Endothelial cell of umbilical vein (primary cell): Measurements from ENCODE around the gene CLCN3. TPM values are rescaled to one million over a fixed set of nuclear protein-coding genes. Genes with fewer than 3 reads are reported as not detected.

Source experiments
- BruUV-seq: library from RNA; stranded (reverse); fragments of 400-500 nt; replicated peaks from 2 replicates; lab custom pipeline; 2021; lab: Mats Ljungman, UMichigan
- CTCF ChIA-PET: fragments of 300-600, 350-600 bp; sonication (Branson Sonifier 250); formaldehyde crosslinking; loops from one replicate; lab custom pipeline; 2021; ENCODE audit warnings: antibody characterized with exemption, inconsistent platforms; lab: Charles Lee
- POLR2A ChIA-PET: fragments of 300-600, 350-600 bp; sonication (Branson Sonifier 250); formaldehyde crosslinking; loops from one replicate; lab custom pipeline; 2021; ENCODE audit warnings: antibody characterized with exemption, inconsistent platforms; lab: Charles Lee
- DNase-seq: peaks from one replicate; pipeline ENCODE4 v3.0.0-alpha.2; 2011; ENCODE audit warnings: low read depth, low spot score
- FAIRE-seq: peaks from 2 replicates; lab custom pipeline; 2011; peaks lifted over from hg19 to GRCh38; lab: Jason Lieb, UNC
- H2AFZ ChIP-seq: 2 replicates; pipeline ENCODE4 v1.6.0; 2012; ENCODE audit warnings: low read depth, low read length, control low read depth, inconsistent platforms
- H3K27ac ChIP-seq: 2 replicates; pipeline ENCODE4 v1.5.1; 2011; ENCODE audit warnings: low read depth, mild to moderate bottlenecking, control low read depth, low read length, moderate library complexity; ENCODE audit not compliant: insufficient read depth
- H3K27me3 ChIP-seq, 2 experiments: 2 replicates each; pipeline versions ENCODE4 v1.6.0 to v1.6.1; 2011; ENCODE audit warnings: low read length in 2 of 2, mixed read lengths in 1 of 2; ENCODE audit not compliant: control insufficient read depth in 2 of 2, insufficient read depth in 2 of 2
- H3K36me3 ChIP-seq, 2 experiments: 2 replicates in 1 of 2; 3 replicates in 1 of 2; pipeline ENCODE4 v1.5.1; 2011; ENCODE audit warnings: low read length in 2 of 2, mild to moderate bottlenecking in 1 of 2, moderate library complexity in 1 of 2; ENCODE audit not compliant: control insufficient read depth in 2 of 2, insufficient read depth in 2 of 2; ENCODE audit errors: extremely low read depth in 1 of 2
- H3K4me1 ChIP-seq: 3 replicates; pipeline ENCODE4 v1.5.1; 2011; ENCODE audit warnings: mild to moderate bottlenecking, low read length; ENCODE audit not compliant: control insufficient read depth, insufficient read depth; ENCODE audit errors: extremely low read depth
- H3K4me2 ChIP-seq: 2 replicates; pipeline ENCODE4 v1.6.1; 2011; ENCODE audit warnings: low read length, control low read depth, mixed read lengths; ENCODE audit not compliant: insufficient read depth
- H3K4me3 ChIP-seq, 3 experiments: fragments of 200-600 bp in 1 of 3; sonication (generic), shearing (Covaris generic) in 1 of 3; replicated peaks in 1 of 3; 2 replicates each; pipeline ENCODE4 v1.5.1; 2011 to 2016; ENCODE audit warnings: control low read depth in 3 of 3, low read length in 3 of 3, mild to moderate bottlenecking in 2 of 3, inconsistent platforms in 1 of 3, low read depth in 1 of 3, moderate library complexity in 1 of 3; ENCODE audit not compliant: insufficient read depth in 1 of 3
- H3K79me2 ChIP-seq: 2 replicates; pipeline ENCODE4 v1.6.0; 2012; ENCODE audit warnings: low read length, inconsistent platforms; ENCODE audit not compliant: control insufficient read depth, insufficient read depth
- H3K9ac ChIP-seq: replicated peaks from 2 replicates; pipeline ENCODE3; 2011; ENCODE audit warnings: low read length, control low read depth; ENCODE audit not compliant: insufficient read depth; ENCODE audit errors: extremely low read depth
- H3K9me1 ChIP-seq: replicated peaks from 3 replicates; pipeline ENCODE4 v1.6.0; 2011; ENCODE audit warnings: mild to moderate bottlenecking, low read length; ENCODE audit not compliant: control insufficient read depth, insufficient read depth; ENCODE audit errors: extremely low read depth
- H3K9me3 ChIP-seq: replicated peaks from 2 replicates; pipeline ENCODE4 v1.5.1; 2012; ENCODE audit warnings: low read length, inconsistent platforms; ENCODE audit not compliant: control insufficient read depth, insufficient read depth
- H4K20me1 ChIP-seq: replicated peaks from 2 replicates; pipeline ENCODE3; 2011; ENCODE audit warnings: mild to moderate bottlenecking, low read length; ENCODE audit not compliant: control insufficient read depth, insufficient read depth; ENCODE audit errors: extremely low read depth
- EZH2 ChIP-seq: IDR thresholded peaks from 2 replicates; pipeline ENCODE4 v1.6.1; 2012; ENCODE audit warnings: borderline replicate concordance, low read depth, mild to moderate bottlenecking, moderate library complexity, low read length, inconsistent platforms; ENCODE audit not compliant: severe bottlenecking
- FOS ChIP-seq: IDR thresholded peaks from 2 replicates; pipeline ENCODE4 v1.6.1; 2011; ENCODE audit warnings: mild to moderate bottlenecking, low read length, moderate library complexity, borderline replicate concordance; ENCODE audit not compliant: insufficient read depth
- GATA2 ChIP-seq: IDR thresholded peaks from 2 replicates; pipeline ENCODE4 v1.7.0; 2011; ENCODE audit warnings: low read depth, mild to moderate bottlenecking, moderate library complexity, mixed read lengths, low read length; ENCODE audit not compliant: insufficient read length, insufficient read depth
- JUN ChIP-seq: IDR thresholded peaks from 2 replicates; pipeline ENCODE4 v1.6.1; 2011; ENCODE audit warnings: borderline replicate concordance, low read depth; ENCODE audit not compliant: insufficient read length, insufficient read depth
- MYC ChIP-seq: IDR thresholded peaks from one replicate; pipeline ENCODE4 v1.6.1; 2011; ENCODE audit warnings: mild to moderate bottlenecking, low read depth, low read length
- POLR2A ChIP-seq: IDR thresholded peaks from 2 replicates; pipeline ENCODE4 v1.6.1; 2012; ENCODE audit warnings: low read depth, mild to moderate bottlenecking, control low read depth, low read length
- POLR2AphosphoS5 ChIP-seq: IDR thresholded peaks from 2 replicates; pipeline ENCODE4 v1.6.1; 2012; ENCODE audit warnings: low read depth, mild to moderate bottlenecking, control low read depth, low read length, moderate library complexity; ENCODE audit not compliant: insufficient read depth
- dilution Hi-C: fragments of 300-500 bp; cut with MboI; formaldehyde crosslinking; loops from one replicate; pipeline ENCODE4 v1.15.0; 2019; ENCODE audit warnings: low sequenced_read_pairs; ENCODE audit not compliant: extremely low pct_ligation_motif_present
- intact Hi-C: fragments of 100-400 bp; cut with micrococcal nuclease; formaldehyde crosslinking; loops from one replicate; pipeline ENCODE4 v1.10.0; 2022
- polyA plus RNA-seq, 4 experiments: library from polyadenylated mRNA; depleted of rRNA in 3 of 4; stranded (reverse) in 3 of 4; unstranded in 1 of 4; fragments of >200 nt; gene quantifications; 2 replicates each; pipeline versions ENCODE4 v1.2.1 to v1.2.3, GENCODE V29; 2011 to 2012; ENCODE audit warnings: missing spikeins in 1 of 4
- total RNA-seq: library from RNA; stranded (reverse); gene quantifications from 2 replicates; pipeline ENCODE4 v1.2.3, GENCODE V29; 2021
- TF ChIP-seq, protein P1 (sequence below), 2 donors: IDR thresholded peaks; 1 replicate in 1 of 2; 2 replicates in 1 of 2; pipeline ENCODE4 v1.5.1; 2011; ENCODE audit warnings: low read length in 2 of 2, mild to moderate bottlenecking in 2 of 2, moderate library complexity in 2 of 2, control low read depth in 1 of 2, inconsistent platforms in 1 of 2, low read depth in 1 of 2; ENCODE audit not compliant: insufficient read depth in 1 of 2; ENCODE audit errors: extremely low read depth in 1 of 2
- TF ChIP-seq, protein P2 (sequence below): IDR thresholded peaks from 2 replicates; pipeline ENCODE4 v1.6.1; 2011; ENCODE audit not compliant: insufficient read depth, insufficient read length

Gene CLCN3
- total and polyA plus RNA-seq, 2 donors (not counting 3 experiments of a cell fraction or from before 2014, with no cell fraction given), result 16.5 to 51.4 TPM

DNA sequence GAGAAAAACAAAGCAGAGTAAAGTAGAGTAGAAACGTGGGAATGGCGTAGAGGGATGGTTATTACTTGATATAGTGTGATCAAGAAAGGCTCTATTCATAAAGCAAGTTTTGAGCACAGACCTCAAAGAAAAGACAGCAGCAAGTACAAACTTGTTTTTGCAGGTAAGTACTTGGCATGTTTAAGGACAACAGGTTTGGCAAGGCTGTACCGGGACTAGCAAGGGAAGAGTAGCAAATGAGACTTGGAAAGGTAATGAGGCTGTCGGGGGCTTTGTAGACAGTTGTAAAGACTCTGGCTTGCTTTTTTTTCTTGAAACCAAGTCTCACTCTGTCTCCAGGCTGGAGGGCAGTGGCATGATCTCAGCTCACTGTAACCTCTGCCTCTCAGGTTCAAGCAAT lies 48.9 kb upstream of the CLCN3 start:
- no peak overlapping the region for H3K27ac ChIP-seq
- TF ChIP-seq POLR2AphosphoS5 (no peak), GATA2 (no peak), POLR2A (no peak), EZH2 (no peak), FOS (no peak), JUN (no peak), MYC (no peak)
- TF ChIP-seq, protein P1, sequence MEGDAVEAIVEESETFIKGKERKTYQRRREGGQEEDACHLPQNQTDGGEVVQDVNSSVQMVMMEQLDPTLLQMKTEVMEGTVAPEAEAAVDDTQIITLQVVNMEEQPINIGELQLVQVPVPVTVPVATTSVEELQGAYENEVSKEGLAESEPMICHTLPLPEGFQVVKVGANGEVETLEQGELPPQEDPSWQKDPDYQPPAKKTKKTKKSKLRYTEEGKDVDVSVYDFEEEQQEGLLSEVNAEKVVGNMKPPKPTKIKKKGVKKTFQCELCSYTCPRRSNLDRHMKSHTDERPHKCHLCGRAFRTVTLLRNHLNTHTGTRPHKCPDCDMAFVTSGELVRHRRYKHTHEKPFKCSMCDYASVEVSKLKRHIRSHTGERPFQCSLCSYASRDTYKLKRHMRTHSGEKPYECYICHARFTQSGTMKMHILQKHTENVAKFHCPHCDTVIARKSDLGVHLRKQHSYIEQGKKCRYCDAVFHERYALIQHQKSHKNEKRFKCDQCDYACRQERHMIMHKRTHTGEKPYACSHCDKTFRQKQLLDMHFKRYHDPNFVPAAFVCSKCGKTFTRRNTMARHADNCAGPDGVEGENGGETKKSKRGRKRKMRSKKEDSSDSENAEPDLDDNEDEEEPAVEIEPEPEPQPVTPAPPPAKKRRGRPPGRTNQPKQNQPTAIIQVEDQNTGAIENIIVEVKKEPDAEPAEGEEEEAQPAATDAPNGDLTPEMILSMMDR (IDR thresholded peaks at IDR 0.05; ENCODE audit: extremely low read depth in 1 of 2, insufficient read depth in 1 of 2, low read depth in 1 of 2, low read length in 2 of 2), result no peak
- TF ChIP-seq, protein P2, sequence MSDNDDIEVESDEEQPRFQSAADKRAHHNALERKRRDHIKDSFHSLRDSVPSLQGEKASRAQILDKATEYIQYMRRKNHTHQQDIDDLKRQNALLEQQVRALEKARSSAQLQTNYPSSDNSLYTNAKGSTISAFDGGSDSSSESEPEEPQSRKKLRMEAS, result no peak
- no TSS peak for BruUV-seq
- H3K79me2 ChIP-seq, result no peaks in the 10 kb centered on the region
- FAIRE-seq (no peak), DNase-seq (no peak)
- peaks cover 0 to 3% of the 10 kb centered on the region in 2 experiments for H3K36me3 ChIP-seq
- no peak overlapping the region for H3K4me3 ChIP-seq
- H3K9me1 ChIP-seq, result no peaks in the 10 kb centered on the region
- no peaks in the 10 kb centered on the region for H3K4me1 ChIP-seq
- no peak overlapping the region for H3K9ac ChIP-seq
- H4K20me1 ChIP-seq, result no peaks in the 10 kb centered on the region
- no peaks in the 10 kb centered on the region for H3K27me3 ChIP-seq
- dilution Hi-C loops (no loop called here), intact Hi-C loops (no loop called here)
- H3K9me3 ChIP-seq, result no peaks in the 10 kb centered on the region
- POLR2A ChIA-PET, result no interaction called here
- CTCF ChIA-PET, result interaction anchor here (1.2 kb wide), 1 partner anchor 649 kb away, joined by 3 read pairs; no protein-coding TSS in a partner anchor
- H2AFZ ChIP-seq, result no peak overlapping the region
- no peak overlapping the region for H3K4me2 ChIP-seq
